Upper lobe of left lung (tissue), 4 donors: ENCODE data around the gene PIWIL4.

Experiments used
- CTCF ChIP-seq, 6 experiments: fragments of 450-650 bp in 4 of 6; fragments of 200-600 bp in 2 of 6; sonication (generic) in 2 of 6; IDR thresholded peaks; one replicate each; pipeline ENCODE4 v1.5.1; 2016 to 2019; ENCODE audit warnings: antibody characterized with exemption in 6 of 6
- POLR2A ChIP-seq, 4 donors: fragments of 450-650 bp; IDR thresholded peaks; one replicate each; pipeline ENCODE4 v1.5.1; 2016 to 2017; ENCODE audit warnings: antibody characterized with exemption in 4 of 4, mild to moderate bottlenecking in 2 of 4
- POLR2AphosphoS5 ChIP-seq, 2 donors: sonication (generic); formaldehyde crosslinking; IDR thresholded peaks; one replicate each; pipeline ENCODE4 v1.5.1; 2017; ENCODE audit warnings: antibody characterized with exemption in 2 of 2

- TF ChIP-seq CTCF (IDR thresholded peaks at IDR 0.05), result no peak
- TF ChIP-seq POLR2A (IDR thresholded peaks at IDR 0.05), result no peak
- no peak for TF ChIP-seq POLR2AphosphoS5 (IDR thresholded peaks at IDR 0.05)
These were observed 21.1 kb upstream of the PIWIL4 start for GRCh38 chr11:94546162-94546470.
